Tibial artery (tissue), 4 donors: ENCODE data around the gene LAPTM4A.
A peak's percentile ranks its signal among the peaks of the same experiment; 100 is the strongest.

ENCODE experiments used
- DNase-seq, 2 donors: peaks; one replicate each; pipeline ENCODE4 v3.0.0-alpha.2; 2019
- H3K27ac ChIP-seq, 2 donors: fragments of 200-600 bp; sonication (generic) in 1 of 2; 1 replicate in 1 of 2; 2 replicates in 1 of 2; pipeline ENCODE4 v1.5.1; 2018 to 2019; ENCODE audit warnings: mild to moderate bottlenecking in 1 of 2
- H3K27me3 ChIP-seq, 2 donors: fragments of 200-600 bp; sonication (generic) in 1 of 2; one replicate each; pipeline versions ENCODE4 v1.5.1 to v1.6.0; 2016 to 2019
- H3K36me3 ChIP-seq, 3 donors: fragments of 200-600 bp; sonication (generic) in 2 of 3; one replicate each; pipeline ENCODE4 v1.5.1; 2016 to 2019; ENCODE audit warnings: mild to moderate bottlenecking in 2 of 3
- H3K4me1 ChIP-seq, 4 donors: fragments of 200-600 bp; sonication (generic) in 2 of 4; 1 replicate in 3 of 4; 2 replicates in 1 of 4; pipeline ENCODE4 v1.5.1; 2016 to 2019
- H3K4me3 ChIP-seq, 2 donors: fragments of 200-600 bp; sonication (generic) in 1 of 2; 1 replicate in 1 of 2; 2 replicates in 1 of 2; pipeline ENCODE4 v1.5.1; 2018 to 2019; ENCODE audit warnings: mild to moderate bottlenecking in 2 of 2
- H3K9me3 ChIP-seq, 3 donors: fragments of 200-600 bp; sonication (generic) in 1 of 3; one replicate each; pipeline ENCODE4 v1.5.1; 2016 to 2019
- intact Hi-C: fragments of 100-400 bp; cut with DNase I; formaldehyde crosslinking; loops from one replicate; pipeline ENCODE4 v1.15.0; 2023; ENCODE audit warnings: low total_unique reads
- TF ChIP-seq, protein P1 (sequence below), 2 experiments: fragments of 200-600 bp in 1 of 2; fragments of 450-650 bp in 1 of 2; IDR thresholded peaks; one replicate each; pipeline ENCODE4 v1.5.1; 2017 to 2019; ENCODE audit warnings: antibody characterized with exemption in 2 of 2, mild to moderate bottlenecking in 1 of 2, moderate library complexity in 1 of 2

The LAPTM4A gene

DNA sequence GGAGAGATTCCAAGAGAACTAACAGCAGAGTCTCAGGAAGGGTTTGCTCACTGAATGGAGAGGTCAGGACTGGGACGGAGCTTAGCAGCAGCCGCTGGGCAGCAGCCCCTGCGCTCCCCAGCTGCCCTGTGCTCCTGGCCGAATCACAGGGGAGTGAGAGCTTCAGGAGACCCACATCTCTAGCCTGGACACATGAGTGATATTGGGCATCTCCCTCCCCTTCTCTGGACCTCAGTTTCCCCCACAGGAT, 39.5 kb downstream of the LAPTM4A start:
- TF ChIP-seq, protein P1, sequence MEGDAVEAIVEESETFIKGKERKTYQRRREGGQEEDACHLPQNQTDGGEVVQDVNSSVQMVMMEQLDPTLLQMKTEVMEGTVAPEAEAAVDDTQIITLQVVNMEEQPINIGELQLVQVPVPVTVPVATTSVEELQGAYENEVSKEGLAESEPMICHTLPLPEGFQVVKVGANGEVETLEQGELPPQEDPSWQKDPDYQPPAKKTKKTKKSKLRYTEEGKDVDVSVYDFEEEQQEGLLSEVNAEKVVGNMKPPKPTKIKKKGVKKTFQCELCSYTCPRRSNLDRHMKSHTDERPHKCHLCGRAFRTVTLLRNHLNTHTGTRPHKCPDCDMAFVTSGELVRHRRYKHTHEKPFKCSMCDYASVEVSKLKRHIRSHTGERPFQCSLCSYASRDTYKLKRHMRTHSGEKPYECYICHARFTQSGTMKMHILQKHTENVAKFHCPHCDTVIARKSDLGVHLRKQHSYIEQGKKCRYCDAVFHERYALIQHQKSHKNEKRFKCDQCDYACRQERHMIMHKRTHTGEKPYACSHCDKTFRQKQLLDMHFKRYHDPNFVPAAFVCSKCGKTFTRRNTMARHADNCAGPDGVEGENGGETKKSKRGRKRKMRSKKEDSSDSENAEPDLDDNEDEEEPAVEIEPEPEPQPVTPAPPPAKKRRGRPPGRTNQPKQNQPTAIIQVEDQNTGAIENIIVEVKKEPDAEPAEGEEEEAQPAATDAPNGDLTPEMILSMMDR (IDR thresholded peaks at IDR 0.05), result no peak
- intact Hi-C loops, result loop anchor here (2.0 kb wide), 1 partner anchor 85 kb away; no protein-coding TSS in a partner anchor
- Histone ChIP-seq H3K27me3 (no peaks in the 10 kb centered on the region), H3K4me3 (peak overlapping the region; percentile 56 to 68), H3K27ac (peak overlapping the region in 1 of 2 donors; percentile 77), H3K9me3 (no peaks in the 10 kb centered on the region), H3K36me3 (no peaks in the 10 kb centered on the region), H3K4me1 (peaks cover 0 to 14% (median 12%) of the 10 kb centered on the region in 4 donors)
- DNase-seq, result no peak

DNA sequence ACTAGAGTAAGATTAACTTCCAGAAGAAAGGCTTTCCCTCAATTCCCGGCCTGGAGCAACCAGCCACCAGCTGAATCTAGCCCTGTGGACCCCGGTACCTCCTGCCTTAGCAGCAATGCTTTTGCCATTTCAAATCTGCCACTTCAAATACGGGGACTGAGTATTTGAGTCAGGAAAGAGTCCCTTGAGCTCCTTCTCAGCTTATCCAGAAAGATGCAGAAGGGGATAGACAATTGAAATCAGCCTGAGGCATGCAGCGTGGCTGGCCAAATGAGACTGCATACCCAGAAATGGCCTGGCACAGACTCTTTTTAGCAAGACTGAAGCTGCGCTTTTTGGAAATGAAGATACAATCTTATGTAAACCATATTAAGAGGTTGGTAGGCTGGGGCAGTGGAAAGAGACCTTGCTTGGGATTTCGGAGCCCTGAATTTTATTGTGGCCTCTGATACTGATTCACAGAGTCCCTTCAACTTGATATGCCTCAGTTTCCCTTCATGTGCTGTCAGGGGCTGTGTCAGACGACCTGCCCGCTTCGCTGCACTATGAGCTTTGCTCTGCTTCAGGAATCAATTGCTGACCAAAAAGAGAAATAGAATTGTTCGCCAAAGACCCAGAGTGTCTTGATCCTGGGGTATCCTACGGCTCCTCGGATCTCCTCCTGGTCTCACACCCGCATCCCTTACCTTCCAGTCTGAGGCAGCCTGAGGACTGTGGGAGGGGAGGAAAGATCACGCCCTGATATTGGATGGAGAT, 40.0 kb downstream of the LAPTM4A start:
- intact Hi-C loops, result loop anchor here (2.0 kb wide), 1 partner anchor 85 kb away; no protein-coding TSS in a partner anchor
- peaks cover 0 to 14% (median 12%) of the 10 kb centered on the region in 4 donors for H3K4me1 ChIP-seq
- H3K36me3 ChIP-seq, result no peaks in the 10 kb centered on the region
- no peak overlapping the region for H3K4me3 ChIP-seq
- H3K27me3 ChIP-seq, result no peaks in the 10 kb centered on the region
- DNase-seq, result no peak
- TF ChIP-seq, protein P1 (IDR thresholded peaks at IDR 0.05), result no peak
- H3K27ac ChIP-seq, result no peak overlapping the region
- no peaks in the 10 kb centered on the region for H3K9me3 ChIP-seq

DNA sequence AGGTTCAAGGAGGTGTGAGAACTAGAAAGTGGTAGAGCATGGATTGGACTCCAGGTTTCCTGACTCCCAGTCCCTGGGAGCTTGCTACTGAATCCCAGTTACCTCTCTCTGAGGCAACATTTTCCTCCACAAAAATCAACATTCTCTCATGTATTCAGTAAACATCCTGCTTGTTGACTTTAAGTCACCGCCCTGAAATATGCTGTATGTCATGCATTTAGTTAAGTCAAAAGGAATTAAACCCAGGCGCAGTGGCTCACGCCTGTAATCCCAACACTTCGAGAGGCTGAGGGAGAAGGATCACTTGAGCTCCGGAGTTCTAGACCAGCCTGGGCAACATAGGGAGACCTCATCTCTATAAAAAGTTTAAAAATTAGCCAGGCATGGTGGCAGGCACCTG, 42.7 kb downstream of the LAPTM4A start:
- intact Hi-C loops, result no loop called here
- Histone ChIP-seq H3K27ac (no peak overlapping the region), H3K4me1 (peaks cover 0 to 14% (median 12%) of the 10 kb centered on the region in 4 donors), H3K36me3 (no peaks in the 10 kb centered on the region), H3K4me3 (no peak overlapping the region), H3K9me3 (no peaks in the 10 kb centered on the region), H3K27me3 (no peaks in the 10 kb centered on the region)
- DNase-seq, result no peak
- TF ChIP-seq, protein P1 (IDR thresholded peaks at IDR 0.05), result no peak

DNA sequence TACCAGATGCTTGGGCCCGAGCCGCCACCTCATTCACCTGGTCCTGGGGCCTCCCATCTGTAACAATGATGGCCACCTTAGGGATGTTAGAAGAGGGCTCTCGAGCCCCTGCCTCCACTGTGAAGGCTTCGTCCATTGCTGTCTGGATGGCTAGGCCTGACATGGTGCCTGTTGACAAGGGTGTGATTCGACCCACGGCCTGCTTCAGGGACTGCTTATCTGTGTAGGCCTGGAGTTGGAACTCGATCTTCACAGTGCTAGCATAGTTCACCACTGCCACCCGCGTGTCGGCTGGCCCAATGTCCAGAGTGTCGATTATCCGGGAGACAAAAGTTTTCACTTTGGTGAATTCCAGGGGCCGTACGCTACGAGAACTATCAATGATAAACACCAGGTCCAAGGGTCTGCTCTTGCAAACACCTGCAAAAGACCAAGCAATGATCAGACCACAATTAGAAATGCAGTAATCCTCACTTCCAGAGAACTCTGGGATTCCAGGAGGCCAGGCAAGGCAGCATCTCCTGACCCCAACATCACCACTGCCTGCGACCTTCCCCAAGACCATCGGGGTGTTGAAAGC, 45.4 kb downstream of the LAPTM4A start:
- H3K4me3 ChIP-seq, result no peak overlapping the region
- no peaks in the 10 kb centered on the region for H3K36me3 ChIP-seq
- intact Hi-C loops, result no loop called here
- H3K9me3 ChIP-seq, result no peaks in the 10 kb centered on the region
- H3K4me1 ChIP-seq, result no peaks in the 10 kb centered on the region
- H3K27me3 ChIP-seq, result no peaks in the 10 kb centered on the region
- DNase-seq, result no peak
- TF ChIP-seq, protein P1 (IDR thresholded peaks at IDR 0.05), result no peak
- no peak overlapping the region for H3K27ac ChIP-seq

DNA sequence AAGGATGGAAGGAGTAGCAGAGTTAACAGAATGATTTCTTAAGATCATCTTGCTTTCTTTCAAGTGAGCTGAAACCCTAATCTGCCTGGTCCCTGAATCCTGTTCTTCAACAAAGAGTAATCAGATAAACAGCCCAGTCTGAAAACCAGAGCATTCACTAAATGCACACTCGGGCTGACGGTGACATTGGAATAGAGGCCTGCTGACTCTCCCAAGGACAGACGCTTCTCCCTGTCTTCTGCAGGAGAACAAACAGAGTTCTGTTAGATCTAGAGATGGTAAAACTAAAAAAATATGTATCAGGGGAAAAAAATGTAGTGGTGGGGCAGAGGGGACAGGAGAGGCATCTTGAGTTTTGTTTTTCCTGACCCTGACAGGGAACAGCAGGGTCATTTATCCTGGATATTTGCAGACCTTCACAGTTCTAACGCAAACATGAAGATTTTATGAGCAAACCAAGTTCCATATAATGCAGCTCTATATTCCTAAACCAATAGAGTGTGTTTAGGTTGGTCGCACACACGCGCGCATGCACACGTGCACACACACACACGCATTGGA, 46.3 kb downstream of the LAPTM4A start:
- TF ChIP-seq, protein P1 (IDR thresholded peaks at IDR 0.05), result no peak
- Histone ChIP-seq H3K4me1 (no peaks in the 10 kb centered on the region), H3K36me3 (no peaks in the 10 kb centered on the region), H3K27me3 (no peaks in the 10 kb centered on the region), H3K4me3 (no peak overlapping the region), H3K9me3 (no peaks in the 10 kb centered on the region), H3K27ac (no peak overlapping the region)
- intact Hi-C loops, result no loop called here
- no peak for DNase-seq
